Kidney glomerular epithelial cell (primary cell): ENCODE results near the gene ARVCF.
"Not testable (repeated sequence)": the region's sequence is repeated elsewhere in the genome, so short reads cannot be mapped to it uniquely, and the experiment has no call there.

Experiments
- DNase-seq: peaks from one replicate; lab custom pipeline; 2025; lab: John Stamatoyannopoulos, UW

Gene ARVCF

GRCh38 chr22:19936513-19936912 is 80.1 kb downstream of the ARVCF start:
- no peak for DNase-seq

GRCh38 chr22:19935123-19935718 is 81.4 kb downstream of the ARVCF start:
- DNase-seq = not testable (repeated sequence)

GRCh38 chr22:19933341-19934241 is 83.0 kb downstream of the ARVCF start:
- DNase-seq = no peak

GRCh38 chr22:19932367-19933206 is 84.0 kb downstream of the ARVCF start:
- no peak for DNase-seq

- no peak for DNase-seq
These were observed 85.1 kb downstream of the ARVCF start for GRCh38 chr22:19931514-19931913.

GRCh38 chr22:19930551-19931486 is 85.8 kb downstream of the ARVCF start:
- DNase-seq = no peak

- no peak for DNase-seq
These were observed 86.8 kb downstream of the ARVCF start for GRCh38 chr22:19929586-19930550.

- DNase-seq = no peak
These were observed 88.4 kb downstream of the ARVCF start for GRCh38 chr22:19928207-19928606.

- no peak for DNase-seq
These were observed 88.9 kb downstream of the ARVCF start for GRCh38 chr22:19927696-19928095.

- not testable (repeated sequence) for DNase-seq
These were observed 90.6 kb downstream of the ARVCF start for GRCh38 chr22:19926028-19926427.

GRCh38 chr22:19923914-19924513 is 92.6 kb downstream of the ARVCF start:
- DNase-seq = no peak

GRCh38 chr22:19921544-19922081 is 95.0 kb downstream of the ARVCF start:
- DNase-seq = no peak
